ENCODE results near the gene ARMH1. TPM values are rescaled to one million over a fixed set of nuclear protein-coding genes. Genes with fewer than 3 reads are reported as not detected.
"Not testable (repeated sequence)": the region's sequence is repeated elsewhere in the genome, so short reads cannot be mapped to it uniquely, and the experiment has no call there.

Gene ARMH1
- polyA plus RNA-seq, 3 donors from 2014 or later: 0.50 to 1.6 TPM; not detected in 1

- Mint-ChIP-seq H3K9me3 (no peaks in the 10 kb centered on the region), H3K36me3 (no peaks in the 10 kb centered on the region), H3K4me1 (peaks cover 25 to 27% of the 10 kb centered on the region in 2 donors), H3K27ac (peak overlapping the region in 5 of 6 donors; percentile 84 to 93 (median 90)), H3K4me3 (no peak overlapping the region), H3K27me3 (ENCODE audit: low read depth in 3 of 3) (peaks cover 0 to 9% (median 1%) of the 10 kb centered on the region in 3 donors)
- DNase-seq: no peak
These were observed 23.6 kb downstream of the ARMH1 start for GRCh38 chr1:44698138-44698537.

GRCh38 chr1:44699375-44699774, 24.9 kb downstream of the ARMH1 start:
- not testable (repeated sequence) for H3K27me3 Mint-ChIP-seq (ENCODE audit: low read depth in 3 of 3); DNase-seq; H3K4me3 Mint-ChIP-seq; H3K9me3 Mint-ChIP-seq; H3K27ac Mint-ChIP-seq; H3K36me3 Mint-ChIP-seq
- H3K4me1 Mint-ChIP-seq: peaks cover 25 to 27% of the 10 kb centered on the region in 2 donors

GRCh38 chr1:44700573-44700972, 26.1 kb downstream of the ARMH1 start:
- no peaks in the 10 kb centered on the region for H3K36me3 Mint-ChIP-seq
- H3K27ac Mint-ChIP-seq: no peak overlapping the region
- H3K4me1 Mint-ChIP-seq: peaks cover 23 to 27% of the 10 kb centered on the region in 2 donors
- H3K27me3 Mint-ChIP-seq (ENCODE audit: low read depth in 3 of 3): peaks cover 0 to 9% (median 0%) of the 10 kb centered on the region in 3 donors
- H3K4me3 Mint-ChIP-seq: no peak overlapping the region
- H3K9me3 Mint-ChIP-seq: no peaks in the 10 kb centered on the region
- DNase-seq: no peak

- Mint-ChIP-seq H3K27me3 (ENCODE audit: low read depth in 3 of 3) (peaks cover 0 to 9% (median 0%) of the 10 kb centered on the region in 3 donors), H3K27ac (peak overlapping the region in 1 of 6 donors; percentile 53), H3K4me3 (no peak overlapping the region), H3K9me3 (no peaks in the 10 kb centered on the region), H3K36me3 (no peaks in the 10 kb centered on the region), H3K4me1 (peaks cover 19 to 22% of the 10 kb centered on the region in 2 donors)
- no peak for DNase-seq
These were observed 26.6 kb downstream of the ARMH1 start for GRCh38 chr1:44701141-44701573.

GRCh38 chr1:44705470-44705869, 31.0 kb downstream of the ARMH1 start:
- Mint-ChIP-seq H3K9me3 (no peaks in the 10 kb centered on the region), H3K4me1 (peaks cover 4 to 7% of the 10 kb centered on the region in 2 donors), H3K27ac (no peak overlapping the region)

GRCh38 chr1:44705938-44706337, 31.4 kb downstream of the ARMH1 start:
- Mint-ChIP-seq H3K27me3 (ENCODE audit: low read depth in 3 of 3) (peaks cover 0 to 6% (median 5%) of the 10 kb centered on the region in 3 donors), H3K4me1 (peaks cover 4 to 7% of the 10 kb centered on the region in 2 donors), H3K27ac (peak overlapping the region in 1 of 6 donors; percentile 43), H3K9me3 (no peaks in the 10 kb centered on the region), H3K4me3 (no peak overlapping the region), H3K36me3 (no peaks in the 10 kb centered on the region)
- no peak for DNase-seq

More at GRCh38 chr1:44705470-44705869, 31.0 kb downstream of the ARMH1 start:
- Mint-ChIP-seq H3K36me3 (no peaks in the 10 kb centered on the region), H3K4me3 (no peak overlapping the region), H3K27me3 (ENCODE audit: low read depth in 3 of 3) (peaks cover 0 to 6% (median 2%) of the 10 kb centered on the region in 3 donors)
- DNase-seq: no peak

GRCh38 chr1:44707112-44707881, 32.8 kb downstream of the ARMH1 start:
- H3K36me3 Mint-ChIP-seq: no peaks in the 10 kb centered on the region
- H3K27ac Mint-ChIP-seq: no peak overlapping the region
- H3K4me1 Mint-ChIP-seq: peaks cover 4 to 7% of the 10 kb centered on the region in 2 donors
- peaks cover 0 to 5% (median 2%) of the 10 kb centered on the region in 3 donors for H3K27me3 Mint-ChIP-seq (ENCODE audit: low read depth in 3 of 3)
- H3K4me3 Mint-ChIP-seq: no peak overlapping the region
- no peak for DNase-seq
- no peaks in the 10 kb centered on the region for H3K9me3 Mint-ChIP-seq

DNA sequence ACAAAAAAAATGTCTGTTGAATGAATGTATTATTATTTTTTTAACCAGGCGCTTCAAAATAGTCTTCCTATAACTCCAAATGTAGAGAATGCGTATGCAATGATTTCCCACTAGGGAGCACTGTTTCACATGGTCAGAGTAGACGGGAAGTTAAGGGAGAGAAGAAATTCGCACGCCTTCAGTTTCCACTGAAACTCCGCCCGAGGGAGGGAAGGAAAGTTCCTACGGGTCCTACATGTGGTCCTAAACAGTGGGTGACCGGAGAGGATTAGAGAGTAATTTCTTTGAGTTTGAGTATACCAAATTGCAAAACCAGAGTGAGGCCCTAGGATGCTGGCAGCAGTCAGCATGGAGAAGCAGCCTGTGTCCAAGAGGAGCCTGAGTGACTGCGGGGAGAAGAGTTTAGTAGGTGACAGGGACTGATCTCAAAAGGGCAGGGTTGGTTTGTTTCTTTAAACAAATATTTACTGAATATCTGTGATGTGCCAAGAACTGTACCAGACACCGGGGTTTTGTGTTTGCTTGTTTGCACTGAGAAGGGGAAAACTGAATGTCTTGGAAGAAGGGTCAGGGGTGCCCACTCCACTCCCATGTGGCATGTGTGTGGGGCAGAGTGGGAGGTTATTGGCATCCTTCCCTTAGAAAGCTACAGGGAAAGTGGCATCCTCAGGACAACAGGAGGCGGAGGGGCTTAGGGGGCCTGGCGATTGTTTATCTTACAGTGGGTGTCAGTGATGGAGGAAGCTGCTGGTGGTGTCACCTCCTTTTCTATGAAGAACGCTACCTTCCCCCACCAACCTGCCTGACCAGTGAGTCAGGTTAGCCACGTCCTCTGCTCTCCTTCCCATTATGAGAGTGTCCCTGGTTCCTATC, 33.7 kb downstream of the ARMH1 start:
- H3K27ac Mint-ChIP-seq: peak overlapping the region in 5 of 6 donors; percentile 14 to 64 (median 27)
- DNase-seq: peak; percentile 28 to 42 (median 40)
- peaks cover 4 to 7% of the 10 kb centered on the region in 2 donors for H3K4me1 Mint-ChIP-seq
- peak overlapping the region; percentile 21 to 75 (median 31) for H3K4me3 Mint-ChIP-seq
- H3K9me3 Mint-ChIP-seq: no peaks in the 10 kb centered on the region
- no peaks in the 10 kb centered on the region for H3K36me3 Mint-ChIP-seq
- peaks cover 0 to 5% (median 0%) of the 10 kb centered on the region in 3 donors for H3K27me3 Mint-ChIP-seq (ENCODE audit: low read depth in 3 of 3)

- H3K9me3 Mint-ChIP-seq: no peaks in the 10 kb centered on the region
These were observed 38.8 kb downstream of the ARMH1 start for GRCh38 chr1:44713321-44713781.

GRCh38 chr1:44714532-44714931, 40.0 kb downstream of the ARMH1 start:
- Mint-ChIP-seq H3K36me3 (no peaks in the 10 kb centered on the region), H3K4me3 (peak overlapping the region in 2 of 5 donors; percentile 29 to 70), H3K4me1 (peaks cover 33 to 39% of the 10 kb centered on the region in 2 donors), H3K9me3 (no peaks in the 10 kb centered on the region), H3K27me3 (ENCODE audit: low read depth in 3 of 3) (peaks cover 0 to 3% (median 2%) of the 10 kb centered on the region in 3 donors), H3K27ac (peak overlapping the region in 1 of 6 donors; percentile 75)
- DNase-seq: no peak

More at GRCh38 chr1:44713321-44713781, 38.8 kb downstream of the ARMH1 start:
- DNase-seq: no peak
- Mint-ChIP-seq H3K27ac (no peak overlapping the region), H3K4me3 (no peak overlapping the region), H3K4me1 (peaks cover 30 to 32% of the 10 kb centered on the region in 2 donors), H3K36me3 (no peaks in the 10 kb centered on the region), H3K27me3 (ENCODE audit: low read depth in 3 of 3) (peaks cover 0 to 5% (median 2%) of the 10 kb centered on the region in 3 donors)

- Mint-ChIP-seq H3K36me3 (no peaks in the 10 kb centered on the region), H3K4me3 (peak overlapping the region in 4 of 5 donors; percentile 12 to 70 (median 24)), H3K9me3 (no peaks in the 10 kb centered on the region), H3K27me3 (ENCODE audit: low read depth in 3 of 3) (peaks cover 0 to 3% (median 2%) of the 10 kb centered on the region in 3 donors), H3K4me1 (peaks cover 33 to 39% of the 10 kb centered on the region in 2 donors), H3K27ac (peak overlapping the region in 5 of 6 donors; percentile 13 to 76 (median 65))
- peak; percentile 63 to 75 (median 69) for DNase-seq
These were observed 40.5 kb downstream of the ARMH1 start for GRCh38 chr1:44714944-44715571.

- Mint-ChIP-seq H3K27ac (peak overlapping the region; percentile 19 to 80 (median 64)), H3K27me3 (ENCODE audit: low read depth in 3 of 3) (peaks cover 2 to 10% (median 5%) of the 10 kb centered on the region in 3 donors), H3K36me3 (no peaks in the 10 kb centered on the region), H3K4me3 (peak overlapping the region in 2 of 5 donors; percentile 17 to 23), H3K9me3 (no peaks in the 10 kb centered on the region), H3K4me1 (peaks cover 52 to 60% of the 10 kb centered on the region in 2 donors)
- no peak for DNase-seq
These were observed 42.6 kb downstream of the ARMH1 start for GRCh38 chr1:44717156-44717555.

- Mint-ChIP-seq H3K27ac (peak overlapping the region in 5 of 6 donors; percentile 47 to 80 (median 69)), H3K4me1 (peaks cover 52 to 61% of the 10 kb centered on the region in 2 donors), H3K9me3 (no peaks in the 10 kb centered on the region), H3K4me3 (peak overlapping the region in 2 of 5 donors; percentile 17 to 26), H3K27me3 (ENCODE audit: low read depth in 3 of 3) (peaks cover 2 to 10% (median 5%) of the 10 kb centered on the region in 3 donors), H3K36me3 (no peaks in the 10 kb centered on the region)
- DNase-seq: no peak
These were observed 43.1 kb downstream of the ARMH1 start for GRCh38 chr1:44717653-44718052.

All from immature natural killer cell (primary cell).